AG09309 (cell line): ENCODE measurements around the gene VMAC.
"Not testable (repeated sequence)": the region's sequence is repeated elsewhere in the genome, so short reads cannot be mapped to it uniquely, and the experiment has no call there.

ENCODE experiments used
- DNase-seq: peaks from one replicate; pipeline ENCODE4 v3.0.0-alpha.2; 2010; ENCODE audit warnings: low read depth
- H3K4me3 ChIP-seq: 2 replicates; pipeline ENCODE4 v1.5.1; 2011; ENCODE audit warnings: mild to moderate bottlenecking, low read depth, low read length, moderate library complexity; ENCODE audit not compliant: control insufficient read depth
- TF ChIP-seq, protein P1 (sequence below): IDR thresholded peaks from 2 replicates; pipeline ENCODE4 v1.5.1; 2011; ENCODE audit warnings: mild to moderate bottlenecking, low read depth, low read length, inconsistent platforms; ENCODE audit not compliant: insufficient read depth, control insufficient read depth; ENCODE audit errors: missing control alignments

VMAC gene

GRCh38 chr19:5865772-5866171 is 38.9 kb upstream of the VMAC start:
- no peak for DNase-seq
- H3K4me3 ChIP-seq = no peak overlapping the region
- TF ChIP-seq, protein P1, sequence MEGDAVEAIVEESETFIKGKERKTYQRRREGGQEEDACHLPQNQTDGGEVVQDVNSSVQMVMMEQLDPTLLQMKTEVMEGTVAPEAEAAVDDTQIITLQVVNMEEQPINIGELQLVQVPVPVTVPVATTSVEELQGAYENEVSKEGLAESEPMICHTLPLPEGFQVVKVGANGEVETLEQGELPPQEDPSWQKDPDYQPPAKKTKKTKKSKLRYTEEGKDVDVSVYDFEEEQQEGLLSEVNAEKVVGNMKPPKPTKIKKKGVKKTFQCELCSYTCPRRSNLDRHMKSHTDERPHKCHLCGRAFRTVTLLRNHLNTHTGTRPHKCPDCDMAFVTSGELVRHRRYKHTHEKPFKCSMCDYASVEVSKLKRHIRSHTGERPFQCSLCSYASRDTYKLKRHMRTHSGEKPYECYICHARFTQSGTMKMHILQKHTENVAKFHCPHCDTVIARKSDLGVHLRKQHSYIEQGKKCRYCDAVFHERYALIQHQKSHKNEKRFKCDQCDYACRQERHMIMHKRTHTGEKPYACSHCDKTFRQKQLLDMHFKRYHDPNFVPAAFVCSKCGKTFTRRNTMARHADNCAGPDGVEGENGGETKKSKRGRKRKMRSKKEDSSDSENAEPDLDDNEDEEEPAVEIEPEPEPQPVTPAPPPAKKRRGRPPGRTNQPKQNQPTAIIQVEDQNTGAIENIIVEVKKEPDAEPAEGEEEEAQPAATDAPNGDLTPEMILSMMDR = no peak

GRCh38 chr19:5867201-5868136 is 37.2 kb upstream of the VMAC start:
- TF ChIP-seq, protein P1 = no peak
- no peak overlapping the region for H3K4me3 ChIP-seq
- DNase-seq = no peak

GRCh38 chr19:5870986-5871394 is 33.7 kb upstream of the VMAC start:
- no peak for DNase-seq
- no peak overlapping the region for H3K4me3 ChIP-seq
- TF ChIP-seq, protein P1 = no peak

- no peak for DNase-seq
- TF ChIP-seq, protein P1 = no peak
- H3K4me3 ChIP-seq = no peak overlapping the region
These were observed 31.0 kb upstream of the VMAC start for GRCh38 chr19:5873617-5874199.

DNA sequence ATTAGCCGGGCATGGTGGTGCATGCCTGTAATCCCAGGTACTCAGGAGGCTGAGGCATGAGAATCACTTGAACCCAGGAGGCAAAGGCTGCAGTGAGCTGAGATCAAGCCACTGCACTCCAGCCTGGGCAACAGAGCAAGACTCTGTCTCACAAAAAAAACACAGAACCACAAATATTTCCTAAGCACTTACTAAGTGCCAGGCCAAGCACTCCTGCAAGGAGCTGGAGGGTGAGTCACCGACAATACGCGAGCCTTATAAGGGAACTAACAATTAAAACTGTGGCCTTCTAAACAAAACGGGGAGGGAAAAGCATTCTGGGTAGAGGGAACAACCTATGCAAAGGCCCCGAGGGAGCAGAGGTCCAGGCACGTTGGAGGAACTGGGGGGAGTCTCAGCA is 30.2 kb upstream of the VMAC start:
- not testable (repeated sequence) for H3K4me3 ChIP-seq, DNase-seq

GRCh38 chr19:5877427-5877826 is 27.2 kb upstream of the VMAC start:
- TF ChIP-seq, protein P1 = no peak
- no peak for DNase-seq
- H3K4me3 ChIP-seq = no peak overlapping the region

DNA sequence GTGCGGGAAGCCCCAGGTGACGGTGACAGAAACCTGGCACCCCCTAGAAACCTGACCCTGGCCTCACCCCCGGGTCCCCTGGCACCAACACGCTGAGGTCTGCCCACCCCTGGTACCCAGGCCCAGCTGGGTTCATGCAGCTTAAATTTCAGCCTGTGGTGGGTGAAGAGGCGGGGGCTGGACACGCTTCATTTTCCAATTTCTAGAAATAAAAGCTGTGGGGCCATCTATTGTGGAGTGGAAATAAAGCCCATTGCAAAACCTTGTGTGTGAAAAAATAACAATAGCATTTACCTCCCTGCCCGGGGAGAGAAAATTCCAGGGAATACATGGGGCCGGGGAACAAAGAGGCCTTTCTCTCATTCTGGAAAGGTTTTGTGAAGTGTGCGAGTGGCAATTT is 26.8 kb upstream of the VMAC start:
- TF ChIP-seq, protein P1 = no peak
- no peak for DNase-seq

More for the DNA sequence above, 26.8 kb upstream of the VMAC start:
- H3K4me3 ChIP-seq = no peak overlapping the region
